Activated T-helper 2 cell treated with anti-CD3 and anti-CD28 coated beads, Interferon-gamma antibody, Interleukin-2, Interleukin-4, amounts not matched to agents 10 μg/mL and 5 μg/mL and 100 μg/mL, durations not matched to agents 14 hours and 24 hours and 36 hours (primary cell): ENCODE results near the gene TEAD1. TPM values are rescaled to one million over a fixed set of nuclear protein-coding genes. Genes with fewer than 3 reads are reported as not detected.

ENCODE experiments used
- DNase-seq: peaks from one replicate; pipeline ENCODE4 v3.0.0; 2021; ENCODE audit warnings: low spot score
- H3K27ac Mint-ChIP-seq: one replicate; pipeline ENCODE4 v1.8.0; 2021; ENCODE audit warnings: mixed read lengths
- H3K27me3 Mint-ChIP-seq: one replicate; pipeline ENCODE4 v1.8.0; 2021; ENCODE audit warnings: low read depth, mixed read lengths
- H3K36me3 Mint-ChIP-seq: one replicate; pipeline ENCODE4 v1.8.0; 2021; ENCODE audit warnings: low read depth, mixed read lengths
- H3K4me1 Mint-ChIP-seq: one replicate; pipeline ENCODE4 v1.8.0; 2021; ENCODE audit warnings: low read depth, mixed read lengths
- H3K4me3 Mint-ChIP-seq: one replicate; pipeline ENCODE4 v1.8.0; 2021; ENCODE audit warnings: low read depth, mild to moderate bottlenecking, moderate library complexity, mixed read lengths
- H3K9me3 Mint-ChIP-seq: one replicate; pipeline ENCODE4 v1.8.0; 2021; ENCODE audit warnings: mixed read lengths
- intact Hi-C: fragments of 100-400 bp; cut with micrococcal nuclease; formaldehyde crosslinking; loops from one replicate; pipeline ENCODE4 v1.15.1; 2023
- total RNA-seq: library from RNA; stranded (reverse); gene quantifications from 2 replicates; pipeline ENCODE4 v1.2.3, GENCODE V29; 2022

The TEAD1 gene
- total RNA-seq, 1 donor from 2014 or later: 1.3 TPM

DNA sequence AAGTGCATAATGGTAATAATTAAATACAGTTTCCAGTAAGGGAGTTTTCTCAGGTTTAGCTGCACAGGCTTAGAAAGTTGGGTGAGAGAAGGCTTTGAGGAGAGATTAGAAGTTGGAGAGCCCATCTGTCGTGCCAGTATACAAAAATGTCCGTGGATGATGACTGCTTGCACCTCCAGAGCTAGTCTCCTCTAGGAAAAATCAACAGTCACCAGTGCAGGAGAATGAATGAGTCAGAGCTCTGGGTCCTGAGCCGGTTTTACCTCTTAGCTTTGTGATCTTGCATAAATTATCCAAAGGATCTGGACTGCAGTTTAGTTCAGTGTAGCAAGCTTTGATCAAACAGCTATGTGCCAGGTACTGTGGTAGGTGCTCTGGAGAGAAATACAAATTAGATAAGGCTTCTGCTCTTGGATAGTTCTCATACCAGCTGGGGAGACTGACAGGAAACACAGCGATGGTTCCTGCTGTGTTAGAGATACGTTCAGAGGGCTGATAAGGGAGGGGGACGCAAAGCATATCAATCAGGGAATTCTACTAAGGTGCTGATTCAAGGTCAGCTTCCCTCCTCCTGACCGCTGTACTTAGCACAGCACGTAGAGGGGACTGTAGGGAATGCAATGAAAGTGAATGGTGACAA, 125.9 kb downstream of the TEAD1 start:
- Mint-ChIP-seq H3K4me3 (no peak overlapping the region), H3K4me1 (no peaks in the 10 kb centered on the region), H3K27ac (no peak overlapping the region), H3K27me3 (peaks cover 49% of the 10 kb centered on the region), H3K9me3 (no peaks in the 10 kb centered on the region), H3K36me3 (no peaks in the 10 kb centered on the region)
- no peak for DNase-seq
- intact Hi-C loops: loop anchor here (2.0 kb wide), 1 partner anchor 15 kb away; no protein-coding TSS in a partner anchor

- Mint-ChIP-seq H3K27ac (no peak overlapping the region), H3K36me3 (no peaks in the 10 kb centered on the region), H3K4me3 (no peak overlapping the region), H3K9me3 (no peaks in the 10 kb centered on the region), H3K27me3 (peaks cover 54% of the 10 kb centered on the region), H3K4me1 (no peaks in the 10 kb centered on the region)
- intact Hi-C loops: loop anchor here (2.0 kb wide), 1 partner anchor 14 kb away; no protein-coding TSS in a partner anchor
- no peak for DNase-seq
Measured at GRCh38 chr11:12800871-12801270, 126.7 kb downstream of the TEAD1 start.

DNA sequence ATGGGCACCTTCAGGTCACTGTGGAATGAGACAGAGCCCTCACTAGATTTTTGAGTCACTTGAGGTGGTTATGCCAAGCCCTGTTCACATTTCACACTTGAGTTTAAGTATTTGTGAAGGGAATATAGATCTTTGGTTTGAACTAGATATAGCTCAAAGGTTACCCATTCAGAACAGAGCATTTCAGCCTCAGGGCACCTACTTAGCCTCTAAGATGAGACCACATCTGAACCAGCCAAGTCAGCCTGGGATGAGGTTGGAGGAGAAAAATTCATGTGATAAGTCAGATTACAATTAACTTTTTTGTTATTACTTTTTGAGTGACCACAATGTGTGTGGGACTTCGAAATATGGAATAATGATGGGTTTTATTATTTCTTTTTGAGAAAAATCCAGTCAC, 127.8 kb downstream of the TEAD1 start:
- Mint-ChIP-seq H3K27ac (no peak overlapping the region), H3K36me3 (no peaks in the 10 kb centered on the region), H3K4me3 (no peak overlapping the region), H3K4me1 (no peaks in the 10 kb centered on the region), H3K27me3 (peaks cover 54% of the 10 kb centered on the region), H3K9me3 (no peaks in the 10 kb centered on the region)
- DNase-seq: no peak
- intact Hi-C loops: loop anchor here (2.0 kb wide), 1 partner anchor 13 kb away; no protein-coding TSS in a partner anchor

DNA sequence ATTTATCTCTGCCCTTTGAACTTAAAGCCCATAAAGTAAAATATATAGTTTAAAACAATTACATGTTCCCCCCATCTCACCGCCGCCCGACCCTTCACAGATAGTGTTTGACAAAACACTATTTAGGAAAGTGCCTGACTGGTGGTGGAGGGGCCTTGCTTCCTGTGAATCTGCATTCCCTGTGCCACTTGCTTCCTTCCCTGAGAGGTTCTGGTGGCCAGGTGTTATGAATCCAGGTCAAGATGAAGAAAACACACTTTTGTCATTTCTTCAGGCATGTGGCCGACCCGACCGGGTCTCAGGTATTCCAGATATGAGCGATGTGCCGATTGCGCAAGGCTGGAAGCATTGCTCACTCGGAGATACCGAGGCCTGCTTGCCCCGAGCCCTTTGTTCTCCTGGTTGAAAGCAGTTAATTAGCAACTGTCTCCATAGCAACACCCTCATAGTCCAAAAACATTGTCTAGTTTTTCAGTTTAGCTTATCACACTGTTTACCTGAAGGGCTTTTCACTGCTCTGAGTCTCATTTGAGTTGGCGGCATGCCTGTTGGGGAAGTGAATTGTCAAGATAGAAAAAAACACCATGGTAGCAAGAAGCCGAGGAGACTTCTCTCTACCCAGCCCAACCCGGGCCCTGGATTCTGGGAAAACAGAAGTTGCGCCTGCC, 128.3 kb downstream of the TEAD1 start:
- H3K4me1 Mint-ChIP-seq: no peaks in the 10 kb centered on the region
- no peaks in the 10 kb centered on the region for H3K9me3 Mint-ChIP-seq
- H3K27ac Mint-ChIP-seq: no peak overlapping the region
- H3K36me3 Mint-ChIP-seq: no peaks in the 10 kb centered on the region
- H3K4me3 Mint-ChIP-seq: no peak overlapping the region
- intact Hi-C loops: no loop called here
- H3K27me3 Mint-ChIP-seq: peaks cover 57% of the 10 kb centered on the region
- no peak for DNase-seq

DNA sequence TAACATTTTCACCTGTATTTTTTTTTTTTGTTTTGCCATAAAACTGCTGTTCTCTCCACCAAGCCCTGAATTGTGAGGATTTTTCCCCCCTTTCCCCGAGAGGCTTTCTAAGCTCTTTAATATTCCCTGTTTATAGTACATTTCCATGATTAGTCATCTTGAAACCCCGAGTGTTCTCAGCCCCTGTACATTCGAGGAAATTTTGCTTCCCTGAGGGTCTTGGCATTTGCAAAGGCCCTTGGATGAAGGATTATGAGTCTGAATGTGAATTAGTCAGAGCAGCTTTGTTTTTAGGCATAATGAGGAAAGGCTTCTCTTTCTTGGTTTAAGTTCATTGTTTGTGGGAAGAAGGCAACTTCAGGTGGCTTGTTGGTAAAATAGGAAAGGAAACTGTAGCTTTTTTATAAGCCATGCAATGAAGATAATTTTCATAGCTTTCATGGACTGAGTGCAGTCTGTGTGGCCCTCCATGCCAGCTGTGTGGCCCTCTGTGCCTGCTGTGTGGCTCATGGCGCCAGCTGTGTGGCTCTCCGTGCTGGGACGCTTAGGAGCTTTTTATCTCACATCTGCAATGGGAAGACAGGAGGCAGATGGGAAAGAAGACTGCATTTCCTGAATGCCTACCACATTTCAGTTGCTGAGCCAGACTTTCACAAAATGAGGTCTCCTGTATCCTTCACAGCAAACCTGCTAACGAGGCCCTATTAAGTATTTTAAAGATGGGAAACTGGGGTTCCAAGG, 129.0 kb downstream of the TEAD1 start:
- no peaks in the 10 kb centered on the region for H3K9me3 Mint-ChIP-seq
- no peak overlapping the region for H3K27ac Mint-ChIP-seq
- no peak for DNase-seq
- H3K4me3 Mint-ChIP-seq: no peak overlapping the region
- peaks cover 52% of the 10 kb centered on the region for H3K27me3 Mint-ChIP-seq
- peaks cover 5% of the 10 kb centered on the region for H3K4me1 Mint-ChIP-seq
- intact Hi-C loops: no loop called here
- H3K36me3 Mint-ChIP-seq: no peaks in the 10 kb centered on the region

GRCh38 chr11:12806113-12806512, 131.9 kb downstream of the TEAD1 start:
- no peaks in the 10 kb centered on the region for H3K9me3 Mint-ChIP-seq
- peaks cover 29% of the 10 kb centered on the region for H3K27me3 Mint-ChIP-seq
- DNase-seq: no peak
- intact Hi-C loops: no loop called here
- H3K36me3 Mint-ChIP-seq: no peaks in the 10 kb centered on the region
- no peak overlapping the region for H3K27ac Mint-ChIP-seq
- H3K4me1 Mint-ChIP-seq: peaks cover 14% of the 10 kb centered on the region
- no peak overlapping the region for H3K4me3 Mint-ChIP-seq

- no peaks in the 10 kb centered on the region for H3K9me3 Mint-ChIP-seq
- H3K27ac Mint-ChIP-seq: no peak overlapping the region
- no peaks in the 10 kb centered on the region for H3K36me3 Mint-ChIP-seq
- DNase-seq: no peak
- intact Hi-C loops: no loop called here
- peaks cover 24% of the 10 kb centered on the region for H3K4me1 Mint-ChIP-seq
- H3K27me3 Mint-ChIP-seq: peaks cover 26% of the 10 kb centered on the region
- H3K4me3 Mint-ChIP-seq: no peak overlapping the region
Measured at GRCh38 chr11:12807621-12808020, 133.4 kb downstream of the TEAD1 start.

GRCh38 chr11:12808519-12808918, 134.3 kb downstream of the TEAD1 start:
- Mint-ChIP-seq H3K36me3 (no peaks in the 10 kb centered on the region), H3K27me3 (peaks cover 31% of the 10 kb centered on the region), H3K4me1 (peaks cover 31% of the 10 kb centered on the region), H3K4me3 (no peak overlapping the region), H3K27ac (no peak overlapping the region), H3K9me3 (no peaks in the 10 kb centered on the region)
- intact Hi-C loops: no loop called here
- no peak for DNase-seq

DNA sequence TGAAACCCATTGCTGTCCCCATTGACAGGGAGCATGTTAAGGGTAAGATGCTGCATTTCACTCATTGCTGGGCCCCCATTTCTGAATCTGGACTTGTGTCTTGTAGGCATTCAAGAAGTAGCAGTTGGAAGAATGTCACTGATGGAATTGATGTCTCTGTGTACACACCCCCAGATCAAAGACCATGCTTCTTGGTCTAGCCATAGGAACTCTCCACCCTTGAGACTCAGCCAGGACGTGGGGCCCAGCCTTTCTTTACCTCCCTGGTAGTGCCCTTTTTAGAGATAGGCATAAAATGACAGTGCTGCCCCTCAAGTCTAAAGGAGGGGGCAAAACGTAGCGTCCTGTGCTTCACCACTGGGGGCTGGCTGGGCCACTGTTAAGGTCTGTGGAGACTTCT, 135.1 kb downstream of the TEAD1 start:
- H3K4me3 Mint-ChIP-seq: no peak overlapping the region
- intact Hi-C loops: no loop called here
- no peak for DNase-seq
- no peaks in the 10 kb centered on the region for H3K36me3 Mint-ChIP-seq
- peaks cover 38% of the 10 kb centered on the region for H3K4me1 Mint-ChIP-seq
- H3K27ac Mint-ChIP-seq: no peak overlapping the region
- H3K9me3 Mint-ChIP-seq: no peaks in the 10 kb centered on the region
- H3K27me3 Mint-ChIP-seq: peaks cover 32% of the 10 kb centered on the region

DNA sequence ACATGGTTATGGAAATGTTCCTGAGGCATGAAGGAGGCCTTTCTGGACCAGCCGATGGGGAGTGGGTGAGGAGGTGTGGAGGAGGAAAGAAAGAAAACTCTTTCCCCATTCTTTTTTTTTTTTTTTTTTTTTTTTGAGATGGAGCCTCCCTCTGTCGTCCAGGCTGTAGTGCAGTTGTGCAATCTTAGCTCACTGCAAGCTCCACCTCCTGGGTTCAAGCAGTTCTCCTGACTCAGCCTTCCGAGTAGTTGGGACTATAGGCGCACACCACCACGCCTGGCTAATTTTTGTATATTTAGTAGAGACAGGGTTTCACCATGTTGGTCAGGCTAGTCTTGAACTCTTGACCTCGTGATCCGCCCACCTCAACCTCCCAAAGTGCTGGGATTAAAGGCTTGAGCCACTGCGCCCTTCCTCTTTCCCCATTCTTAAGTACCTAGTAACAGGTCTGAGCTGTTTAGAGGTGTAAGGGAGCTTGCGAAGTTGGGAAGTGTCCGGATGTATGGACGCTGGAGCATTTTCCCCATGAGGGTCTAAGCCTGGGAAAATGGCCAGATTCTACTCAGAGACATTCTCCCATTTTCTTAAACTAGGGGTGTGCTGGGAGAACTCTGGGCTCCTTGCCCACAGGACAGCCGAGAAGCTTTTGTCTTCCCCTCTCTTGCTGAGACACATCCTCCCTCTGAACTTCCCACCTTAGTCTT, 135.8 kb downstream of the TEAD1 start:
- Mint-ChIP-seq H3K27ac (no peak overlapping the region), H3K27me3 (peaks cover 33% of the 10 kb centered on the region), H3K4me3 (no peak overlapping the region), H3K4me1 (peaks cover 45% of the 10 kb centered on the region), H3K36me3 (no peaks in the 10 kb centered on the region), H3K9me3 (no peaks in the 10 kb centered on the region)
- intact Hi-C loops: loop anchor here (10.0 kb wide), 2 partner anchors 135 to 215 kb away; partner anchors contain the start of gene TEAD1
- DNase-seq: no peak

GRCh38 chr11:12810568-12810894, 136.3 kb downstream of the TEAD1 start:
- Mint-ChIP-seq H3K36me3 (no peaks in the 10 kb centered on the region), H3K9me3 (no peaks in the 10 kb centered on the region), H3K27ac (no peak overlapping the region), H3K4me1 (peaks cover 50% of the 10 kb centered on the region), H3K27me3 (peaks cover 30% of the 10 kb centered on the region), H3K4me3 (no peak overlapping the region)
- intact Hi-C loops: loop anchor here (10.0 kb wide), 2 partner anchors 136 to 216 kb away; partner anchors contain the start of gene TEAD1
- DNase-seq: no peak

GRCh38 chr11:12811861-12812260, 137.6 kb downstream of the TEAD1 start:
- Mint-ChIP-seq H3K4me3 (no peak overlapping the region), H3K27ac (no peak overlapping the region), H3K4me1 (peaks cover 59% of the 10 kb centered on the region), H3K27me3 (peaks cover 33% of the 10 kb centered on the region), H3K9me3 (no peaks in the 10 kb centered on the region), H3K36me3 (no peaks in the 10 kb centered on the region)
- DNase-seq: no peak
- intact Hi-C loops: loop anchor here (10.0 kb wide), 2 partner anchors 137 to 217 kb away; partner anchors contain the start of gene TEAD1
